Activated CD4-positive, alpha-beta T cell treated with anti-CD3 and anti-CD28 coated beads, Interleukin-2, amount 50 U/mL, for 48 hours (primary cell): ENCODE measurements around the gene LRBA.

ENCODE experiments used
- DNase-seq, 2 experiments: peaks; one replicate each; pipeline ENCODE4 v3.0.0-alpha.2; 2020

LRBA gene

DNA sequence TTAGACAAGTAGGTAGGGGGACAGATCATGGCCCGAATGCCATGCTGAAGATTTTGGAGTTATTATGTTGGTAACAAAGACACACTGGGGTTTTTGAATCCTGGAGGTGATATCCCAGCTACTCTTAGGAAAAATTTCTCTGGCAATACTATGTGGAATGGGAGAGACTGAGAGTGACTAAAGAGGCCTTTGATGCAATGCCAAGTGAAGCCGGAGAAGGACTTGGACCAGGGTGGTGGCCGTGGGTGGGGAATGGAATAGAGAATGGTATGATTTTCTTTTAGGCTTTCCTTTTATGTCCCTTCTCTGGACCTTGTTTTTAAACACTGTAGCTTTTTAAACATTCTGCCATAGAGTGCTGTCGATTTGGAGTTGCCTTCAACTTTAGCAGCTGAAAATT lies 795.2 kb downstream of the LRBA start:
- no peak for DNase-seq

- DNase-seq = no peak
Observed at GRCh38 chr4:150218447-150218846, 796.6 kb downstream of the LRBA start.

- DNase-seq = no peak
Observed at GRCh38 chr4:150217808-150218207, 797.3 kb downstream of the LRBA start.

DNA sequence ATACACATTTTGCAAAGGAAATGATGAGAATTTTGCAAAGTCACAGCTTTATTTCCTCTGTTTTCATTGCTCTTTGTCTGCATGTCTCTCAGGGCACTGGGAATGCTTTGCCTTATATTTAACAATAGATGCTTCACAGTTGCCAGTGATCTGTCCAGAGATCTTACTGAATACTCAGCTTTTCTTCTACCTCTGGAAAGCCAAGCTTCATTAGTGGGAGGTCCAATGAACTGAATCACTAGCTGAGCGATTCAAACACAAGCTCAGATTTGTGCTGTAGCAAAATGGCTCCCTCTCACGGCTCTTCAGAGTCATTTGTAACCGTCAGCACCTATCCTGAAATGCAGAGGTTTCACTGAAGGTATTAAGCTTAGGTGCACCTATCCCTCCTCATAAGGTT lies 797.9 kb downstream of the LRBA start:
- no peak for DNase-seq

DNA sequence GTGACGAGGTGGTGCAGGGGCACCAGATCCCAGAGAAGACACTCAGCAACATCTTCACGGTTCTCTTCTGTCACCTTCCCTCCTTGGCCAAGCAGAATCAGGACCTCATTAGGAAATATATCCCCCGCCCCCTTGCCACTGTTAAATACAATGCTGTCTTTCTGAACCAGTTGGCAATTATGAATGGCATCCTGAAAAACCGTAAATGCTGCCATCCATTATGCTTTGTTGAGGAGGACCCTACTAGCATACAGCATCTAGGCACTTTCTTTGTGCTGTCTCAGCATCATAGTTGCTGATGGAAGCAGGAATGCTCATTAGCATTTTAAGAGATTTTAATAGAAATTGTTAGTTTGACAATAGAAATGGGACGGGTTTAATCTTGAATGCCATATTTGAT lies 798.4 kb downstream of the LRBA start:
- DNase-seq = no peak

DNA sequence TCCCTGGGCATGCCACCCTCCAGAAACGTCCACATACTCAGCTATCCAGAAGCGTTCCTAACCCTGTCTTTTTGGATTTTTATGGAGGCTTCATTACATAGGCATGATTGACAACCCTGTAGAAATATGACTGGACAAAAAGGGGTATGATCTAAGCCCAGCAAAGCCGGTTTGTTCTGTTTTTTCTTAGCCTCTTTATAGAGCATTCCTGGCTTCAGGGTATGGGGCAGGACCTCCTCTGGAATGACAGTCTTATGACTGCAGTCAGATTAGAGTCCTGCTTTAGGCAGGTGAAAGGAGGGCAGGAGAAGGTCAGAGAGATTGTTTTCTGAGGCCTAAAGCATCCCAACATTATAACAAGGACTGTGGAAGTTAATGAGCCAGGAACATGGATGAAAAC lies 799.5 kb downstream of the LRBA start:
- DNase-seq = no peak
